Glomerular visceral epithelial cell (primary cell): Measurements from ENCODE around the gene ATP8B4.
"Not testable (repeated sequence)": the region's sequence is repeated elsewhere in the genome, so short reads cannot be mapped to it uniquely, and the experiment has no call there.

Experiments
- DNase-seq: peaks from one replicate; pipeline ENCODE4 v3.0.0-alpha.2; 2016; ENCODE audit errors: extremely low spot score

The ATP8B4 gene, protein sequence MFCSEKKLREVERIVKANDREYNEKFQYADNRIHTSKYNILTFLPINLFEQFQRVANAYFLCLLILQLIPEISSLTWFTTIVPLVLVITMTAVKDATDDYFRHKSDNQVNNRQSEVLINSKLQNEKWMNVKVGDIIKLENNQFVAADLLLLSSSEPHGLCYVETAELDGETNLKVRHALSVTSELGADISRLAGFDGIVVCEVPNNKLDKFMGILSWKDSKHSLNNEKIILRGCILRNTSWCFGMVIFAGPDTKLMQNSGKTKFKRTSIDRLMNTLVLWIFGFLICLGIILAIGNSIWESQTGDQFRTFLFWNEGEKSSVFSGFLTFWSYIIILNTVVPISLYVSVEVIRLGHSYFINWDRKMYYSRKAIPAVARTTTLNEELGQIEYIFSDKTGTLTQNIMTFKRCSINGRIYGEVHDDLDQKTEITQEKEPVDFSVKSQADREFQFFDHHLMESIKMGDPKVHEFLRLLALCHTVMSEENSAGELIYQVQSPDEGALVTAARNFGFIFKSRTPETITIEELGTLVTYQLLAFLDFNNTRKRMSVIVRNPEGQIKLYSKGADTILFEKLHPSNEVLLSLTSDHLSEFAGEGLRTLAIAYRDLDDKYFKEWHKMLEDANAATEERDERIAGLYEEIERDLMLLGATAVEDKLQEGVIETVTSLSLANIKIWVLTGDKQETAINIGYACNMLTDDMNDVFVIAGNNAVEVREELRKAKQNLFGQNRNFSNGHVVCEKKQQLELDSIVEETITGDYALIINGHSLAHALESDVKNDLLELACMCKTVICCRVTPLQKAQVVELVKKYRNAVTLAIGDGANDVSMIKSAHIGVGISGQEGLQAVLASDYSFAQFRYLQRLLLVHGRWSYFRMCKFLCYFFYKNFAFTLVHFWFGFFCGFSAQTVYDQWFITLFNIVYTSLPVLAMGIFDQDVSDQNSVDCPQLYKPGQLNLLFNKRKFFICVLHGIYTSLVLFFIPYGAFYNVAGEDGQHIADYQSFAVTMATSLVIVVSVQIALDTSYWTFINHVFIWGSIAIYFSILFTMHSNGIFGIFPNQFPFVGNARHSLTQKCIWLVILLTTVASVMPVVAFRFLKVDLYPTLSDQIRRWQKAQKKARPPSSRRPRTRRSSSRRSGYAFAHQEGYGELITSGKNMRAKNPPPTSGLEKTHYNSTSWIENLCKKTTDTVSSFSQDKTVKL

GRCh38 chr15:50119063-50120040 lies at the start of gene ATP8B4:
ATP8B4 (minus strand) TSS chr15:50119233; CDS start chr15:50106966, 12,267 bp downstream.
- DNase-seq: no peak

DNA sequence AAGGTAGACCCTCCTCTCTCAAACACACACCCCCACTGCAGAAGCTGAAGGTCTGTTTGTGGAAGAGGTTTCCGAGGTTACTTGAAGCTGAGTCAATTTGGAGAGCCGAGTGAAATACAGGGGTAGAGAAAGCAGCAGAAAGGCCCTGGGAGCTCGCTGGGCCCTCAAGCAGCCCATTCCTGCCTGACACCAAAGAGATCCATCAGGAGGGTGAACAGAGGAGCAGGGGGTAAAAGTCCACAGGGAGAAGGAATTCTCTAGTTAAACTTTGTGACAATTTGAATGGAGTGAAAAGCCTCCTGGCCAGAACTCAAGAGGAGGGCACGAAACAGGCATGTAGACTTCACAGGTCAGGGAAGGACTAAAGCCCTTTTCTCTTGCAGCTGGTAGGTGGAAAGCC lies 49.3 kb upstream of the ATP8B4 start:
- no peak for DNase-seq

- no peak for DNase-seq
Observed at GRCh38 chr15:50167110-50167509, 48.1 kb upstream of the ATP8B4 start.

GRCh38 chr15:50166216-50166615 lies 47.2 kb upstream of the ATP8B4 start:
- DNase-seq: no peak

DNA sequence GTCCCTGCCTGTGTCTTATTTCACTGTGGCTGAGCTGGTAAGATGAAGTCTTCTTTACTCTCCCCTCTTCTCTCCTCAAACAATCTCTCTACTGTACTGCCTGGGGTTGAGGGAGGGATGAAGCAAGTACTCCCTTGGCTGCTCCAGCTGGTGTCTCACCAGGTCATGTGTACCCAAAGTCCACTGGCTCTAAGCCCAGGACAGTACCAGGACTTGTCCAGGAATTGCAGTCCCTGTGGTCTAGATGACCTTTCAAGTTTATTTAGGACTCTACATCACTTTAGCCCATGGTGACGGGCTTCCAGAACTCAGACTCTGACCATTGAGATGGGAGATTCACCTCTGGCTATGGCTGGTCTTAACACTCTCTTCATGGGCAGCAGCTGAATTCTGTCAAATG lies 45.4 kb upstream of the ATP8B4 start:
- DNase-seq: no peak

- DNase-seq: no peak
Observed at GRCh38 chr15:50163719-50164410, 44.8 kb upstream of the ATP8B4 start.

DNA sequence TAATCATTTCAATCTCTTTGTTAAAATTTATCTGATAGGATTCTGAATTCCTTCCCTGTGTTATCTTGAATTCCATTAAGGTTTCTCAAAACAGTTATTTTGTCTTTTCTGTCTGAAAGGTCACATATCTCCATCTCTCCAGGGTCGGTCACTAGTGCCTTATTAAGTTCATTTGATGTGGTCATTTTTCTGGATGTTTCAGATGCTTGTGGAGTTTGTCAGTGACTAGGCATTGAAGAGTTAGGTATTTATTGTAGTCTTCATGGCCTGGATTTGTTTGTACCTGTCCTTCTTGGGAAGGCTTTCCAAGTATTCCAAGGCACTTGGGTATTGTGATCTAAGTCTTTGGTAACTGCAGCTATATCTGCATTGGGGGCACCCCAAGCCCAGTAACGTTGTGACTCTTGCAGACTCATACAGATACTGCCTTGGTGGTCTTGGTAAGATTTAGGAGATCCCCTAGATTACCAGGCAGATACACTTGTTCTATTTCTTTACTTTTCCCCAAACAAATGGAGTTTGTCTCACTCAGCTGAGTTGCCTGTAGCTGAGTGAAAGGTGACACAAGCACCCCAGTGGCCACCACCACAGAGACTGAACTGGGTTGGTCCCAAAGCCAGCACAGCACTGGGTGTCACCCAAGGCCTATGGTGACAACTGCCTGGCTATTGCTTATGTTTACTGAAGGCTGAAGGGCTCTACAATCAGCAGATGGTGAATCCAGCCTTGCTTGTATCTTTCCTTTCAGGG lies 44.1 kb upstream of the ATP8B4 start:
- peak; percentile 30 for DNase-seq

DNA sequence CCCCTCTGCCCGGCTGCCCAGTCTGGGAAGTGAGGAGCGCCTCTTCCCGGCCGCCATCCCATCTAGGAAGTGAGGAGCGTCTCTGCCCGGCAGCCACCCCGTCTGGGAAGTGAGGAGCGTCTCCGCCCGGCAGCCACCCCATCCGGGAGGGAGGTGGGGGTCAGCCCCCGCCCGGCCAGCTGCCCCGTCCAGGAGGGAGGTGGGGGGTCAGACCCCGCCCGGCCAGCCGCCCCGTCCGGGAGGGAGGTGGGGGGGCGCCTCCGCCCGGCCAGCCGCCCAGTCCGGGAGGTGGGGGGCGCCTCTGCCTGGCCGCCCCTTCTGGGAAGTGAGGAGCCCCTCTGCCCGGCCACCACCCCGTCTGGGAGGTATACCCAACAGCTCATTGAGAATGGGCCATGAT lies 39.2 kb upstream of the ATP8B4 start:
- DNase-seq: not testable (repeated sequence)

DNA sequence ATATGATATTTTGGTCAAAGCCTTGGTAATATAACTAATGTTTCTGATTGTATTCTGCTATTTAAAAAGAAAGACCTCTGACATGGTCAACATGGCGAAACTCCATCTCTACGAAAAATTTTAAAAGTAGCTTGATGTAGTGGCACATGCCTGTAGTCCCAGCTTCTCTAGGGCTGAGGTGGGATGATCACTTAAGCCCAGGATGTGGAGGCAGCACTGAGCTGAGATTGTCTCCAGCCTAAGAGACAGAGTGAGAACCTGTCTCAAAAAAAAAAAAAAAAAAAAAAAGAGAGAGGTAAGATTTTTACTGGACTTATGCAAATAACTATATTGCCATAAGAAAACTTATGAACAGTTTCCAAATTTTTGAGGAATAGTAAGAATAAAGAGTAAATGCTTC lies 32.4 kb upstream of the ATP8B4 start:
- no peak for DNase-seq

DNA sequence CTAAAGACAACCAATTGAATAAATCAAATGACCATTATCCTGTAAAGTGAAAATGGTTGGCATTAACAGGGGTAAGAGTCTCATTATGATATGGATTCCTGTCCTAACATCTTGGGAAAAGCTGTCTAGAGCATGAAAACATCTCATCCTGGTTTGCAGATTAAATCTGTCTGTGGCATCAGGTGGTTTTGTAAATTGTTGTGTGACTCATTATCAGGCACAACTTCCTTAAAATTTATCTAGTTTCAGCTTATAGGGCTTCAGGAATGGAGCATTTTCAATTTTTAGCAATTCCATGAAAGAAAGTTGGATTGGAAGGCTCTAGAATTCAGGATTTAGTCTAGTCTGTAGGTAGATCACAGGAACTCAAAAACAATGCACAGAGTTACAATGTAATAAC lies 31.8 kb upstream of the ATP8B4 start:
- DNase-seq: no peak

GRCh38 chr15:50150349-50150748 lies 31.3 kb upstream of the ATP8B4 start:
- DNase-seq: no peak

GRCh38 chr15:50149090-50149489 lies 30.1 kb upstream of the ATP8B4 start:
- no peak for DNase-seq

- peak; percentile 67 for DNase-seq
Observed at GRCh38 chr15:50148362-50148963, 29.4 kb upstream of the ATP8B4 start.

DNA sequence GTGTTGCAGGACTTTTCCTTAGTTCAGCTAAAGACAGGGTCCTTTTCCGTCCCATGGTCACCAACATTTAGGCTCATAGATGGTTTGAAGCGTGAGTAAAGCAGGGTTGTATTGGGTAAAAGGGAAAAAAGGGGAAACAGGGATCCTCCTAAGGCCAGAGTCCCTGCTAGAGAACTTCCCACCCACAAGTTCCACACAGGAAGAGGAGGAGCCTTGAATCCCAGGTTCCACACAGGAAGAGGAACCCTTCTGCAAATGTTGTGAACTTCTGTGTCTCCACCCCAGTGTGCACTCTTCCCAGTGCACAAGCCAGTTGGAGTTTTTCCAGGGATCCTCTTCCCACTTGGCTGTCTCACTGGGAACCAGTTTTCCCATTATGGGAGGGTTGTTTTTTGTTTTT lies 27.6 kb upstream of the ATP8B4 start:
- no peak for DNase-seq

GRCh38 chr15:50145451-50145872 lies 26.4 kb upstream of the ATP8B4 start:
- DNase-seq: peak; percentile 71

DNA sequence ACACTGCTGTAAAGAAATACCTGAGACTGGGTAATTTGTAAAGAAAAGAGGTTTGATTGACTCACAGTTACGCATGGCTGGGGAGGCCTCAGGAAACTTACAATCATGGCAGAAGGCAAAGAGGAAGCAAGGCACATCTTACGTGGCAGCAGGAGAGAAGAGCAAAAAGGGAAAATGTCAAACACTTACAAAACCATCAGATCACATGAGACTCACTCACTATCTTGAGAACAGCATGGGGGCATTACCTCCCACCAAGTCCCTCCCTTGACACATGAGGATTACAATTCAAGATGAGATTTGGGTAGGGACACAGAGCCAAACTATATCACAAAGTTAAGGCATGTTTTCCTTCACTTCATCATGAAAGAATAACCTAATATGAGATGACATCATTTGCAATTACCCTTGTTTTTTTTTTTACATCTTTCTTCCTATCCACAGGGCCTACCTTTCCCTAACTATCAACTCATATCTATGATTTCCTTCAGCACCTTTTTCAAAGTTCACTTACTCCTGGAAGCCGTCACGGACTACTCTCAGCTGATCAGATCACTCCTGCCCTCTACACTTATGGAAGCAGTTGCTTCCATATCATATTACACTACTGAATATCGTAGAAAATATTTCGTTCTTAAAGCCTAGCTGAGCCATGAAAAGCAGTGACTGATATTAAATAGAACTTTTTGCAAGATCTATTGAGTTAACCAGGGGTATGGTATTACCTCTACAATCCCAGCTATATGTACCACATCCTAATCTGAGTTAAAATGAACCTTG lies 25.5 kb upstream of the ATP8B4 start:
- no peak for DNase-seq

DNA sequence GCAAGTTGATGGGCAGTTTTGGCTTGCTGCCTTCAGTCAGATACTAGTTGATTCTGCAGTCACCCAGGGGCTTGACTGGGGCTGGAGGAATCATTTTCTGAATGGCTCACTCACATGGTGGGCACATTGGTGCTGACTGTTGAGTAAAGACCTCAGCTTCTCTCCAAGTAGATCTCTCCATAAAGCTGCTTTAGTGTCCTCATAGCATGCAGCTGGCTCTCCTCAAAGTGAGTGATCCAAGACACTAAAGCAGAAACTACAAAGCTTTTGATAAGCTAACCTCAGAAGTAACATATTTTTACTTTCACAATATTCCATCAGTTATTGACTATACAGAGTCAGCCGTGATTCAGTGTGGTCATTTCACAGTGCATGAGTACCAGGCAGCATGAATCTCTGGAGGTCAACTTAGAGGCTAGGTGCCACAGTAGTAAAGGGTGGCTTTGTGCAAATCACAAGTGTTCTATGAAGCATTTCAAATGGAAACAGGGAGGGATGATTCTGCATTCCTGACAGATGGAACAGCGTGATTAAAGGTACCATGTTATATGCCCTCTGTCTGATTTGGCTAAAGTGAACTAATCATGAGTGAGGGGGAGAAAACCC lies 24.3 kb upstream of the ATP8B4 start:
- DNase-seq: peak; percentile 30

- no peak for DNase-seq
Observed at GRCh38 chr15:50141856-50142255, 22.8 kb upstream of the ATP8B4 start.
